HCT116 (cell line): ENCODE measurements around the gene PACRG. TPM values are rescaled to one million over a fixed set of nuclear protein-coding genes. Genes with fewer than 3 reads are reported as not detected.

Experiments
- ATAC-seq: fragments of 200-7000 bp; cut with Tn5 transposase; 2 replicates; pipeline ENCODE4 v1.9.1; 2020; ENCODE audit warnings: mild to moderate bottlenecking, moderate library complexity
- BruUV-seq: library from RNA; stranded (reverse); fragments of 400-500 nt; replicated peaks from 2 replicates; lab custom pipeline; 2021; lab: Mats Ljungman, UMichigan
- CTCF ChIA-PET: fragments of 300-600 bp; sonication (Branson Sonifier 250); formaldehyde crosslinking; loops from one replicate; lab custom pipeline; 2021; ENCODE audit warnings: antibody characterized with exemption; lab: Charles Lee
- POLR2A ChIA-PET: fragments of 300-600, 350-600 bp; sonication (Branson Sonifier 250); formaldehyde crosslinking; loops from one replicate; lab custom pipeline; 2021; ENCODE audit warnings: antibody characterized with exemption; lab: Charles Lee
- RAD21 ChIA-PET, 2 experiments: fragments of 300-600 bp; sonication (Branson Sonifier 250); formaldehyde crosslinking; loops; one replicate each; lab custom pipeline; 2023; ENCODE audit warnings: low total read pairs in 2 of 2; ENCODE audit not compliant: uncharacterized antibody in 2 of 2, unreplicated experiment in 2 of 2, low non-redundant PET in 1 of 2; lab: Charles Lee
- DNase-seq: peaks from one replicate; pipeline ENCODE4 v3.0.0-alpha.2; 2010; ENCODE audit warnings: low read depth, low spot score
- H2AFZ ChIP-seq: fragments of 200-600 bp; shearing (Covaris generic), sonication (generic); 2 replicates; pipeline ENCODE4 v1.6.1; 2017; ENCODE audit warnings: low read depth, mixed run types, mixed read lengths, antibody characterized with exemption, low read length; ENCODE audit not compliant: poor library complexity, severe bottlenecking
- H3K27ac ChIP-seq: 2 replicates; pipeline ENCODE4 v1.5.1; 2012; ENCODE audit warnings: low read depth, low read length
- H3K27me3 ChIP-seq: fragments of 200-600 bp; sonication (generic); 2 replicates; pipeline ENCODE4 v1.6.1; 2016; ENCODE audit warnings: mixed run types, low read length, mixed read lengths; ENCODE audit not compliant: insufficient read depth
- H3K36me3 ChIP-seq, 2 experiments: fragments of 200-500 bp in 1 of 2; fragments of 200-600 bp in 1 of 2; sonication (Bioruptor generic) in 1 of 2; sonication (generic) in 1 of 2; 2 replicates each; pipeline versions ENCODE4 v1.5.1 to v1.6.1; 2014 to 2016; ENCODE audit warnings: low read length in 2 of 2, inconsistent platforms in 1 of 2, mixed read lengths in 1 of 2, mixed run types in 1 of 2; ENCODE audit not compliant: insufficient read depth in 2 of 2, control insufficient read depth in 1 of 2
- H3K4me1 ChIP-seq, 2 experiments: fragments of 200-600 bp in 1 of 2; sonication (generic) in 1 of 2; 2 replicates each; pipeline versions ENCODE4 v1.5.1 to v1.6.1; 2012 to 2017; ENCODE audit warnings: low read length in 2 of 2, inconsistent platforms in 1 of 2, mild to moderate bottlenecking in 1 of 2, mixed read lengths in 1 of 2, mixed run types in 1 of 2, moderate library complexity in 1 of 2; ENCODE audit not compliant: insufficient read depth in 2 of 2, control insufficient read depth in 1 of 2
- H3K4me2 ChIP-seq: fragments of 200-600 bp; sonication (generic); 2 replicates; pipeline ENCODE4 v1.6.1; 2017; ENCODE audit warnings: mixed run types, low read length, mixed read lengths
- H3K4me3 ChIP-seq, 2 experiments: fragments of 200-600 bp in 1 of 2; sonication (generic) in 1 of 2; replicated peaks in 1 of 2; 2 replicates each; pipeline ENCODE4 v1.5.1; 2011 to 2016; ENCODE audit warnings: low read length in 2 of 2, control low read depth in 1 of 2, low read depth in 1 of 2, mild to moderate bottlenecking in 1 of 2, mixed read lengths in 1 of 2, mixed run types in 1 of 2
- H3K79me2 ChIP-seq: fragments of 200-600 bp; sonication (generic); 2 replicates; pipeline ENCODE4 v1.6.1; 2017; ENCODE audit warnings: mild to moderate bottlenecking, mixed run types, low read length, moderate library complexity, mixed read lengths; ENCODE audit not compliant: insufficient read depth
- H3K9ac ChIP-seq: fragments of 200-600 bp; sonication (generic); 2 replicates; pipeline ENCODE4 v1.6.1; 2016; ENCODE audit warnings: low read length, mixed read lengths
- H3K9me2 ChIP-seq: fragments of 200-600 bp; sonication (generic), shearing (Covaris generic); 2 replicates; pipeline ENCODE4 v1.6.1; 2017; ENCODE audit warnings: mixed run types, mild to moderate bottlenecking, moderate library complexity; ENCODE audit not compliant: insufficient read depth
- H3K9me3 ChIP-seq, 2 experiments: fragments of 200-500 bp in 1 of 2; fragments of 200-600 bp in 1 of 2; sonication (Bioruptor generic) in 1 of 2; sonication (generic) in 1 of 2; 2 replicates each; pipeline ENCODE4 v1.6.1; 2014 to 2017; ENCODE audit warnings: low read length in 2 of 2, mixed read lengths in 2 of 2, inconsistent platforms in 1 of 2, low read depth in 1 of 2, mild to moderate bottlenecking in 1 of 2, mixed run types in 1 of 2, moderate library complexity in 1 of 2; ENCODE audit not compliant: control insufficient read depth in 1 of 2, insufficient read depth in 1 of 2
- H4K20me1 ChIP-seq: fragments of 200-600 bp; sonication (generic), shearing (Covaris generic); 2 replicates; pipeline ENCODE4 v1.6.1; 2017; ENCODE audit warnings: mixed run types, mild to moderate bottlenecking, moderate library complexity; ENCODE audit not compliant: insufficient read depth
- CBX3 ChIP-seq: IDR thresholded peaks from 2 replicates; pipeline ENCODE4 v1.6.1; 2012; ENCODE audit warnings: low read depth
- CEBPB ChIP-seq: IDR thresholded peaks from 2 replicates; pipeline ENCODE4 v1.6.1; 2012; ENCODE audit warnings: low read depth
- EGR1 ChIP-seq: IDR thresholded peaks from 2 replicates; pipeline ENCODE4 v1.6.1; 2012; ENCODE audit warnings: low read depth
- ELF1 ChIP-seq: IDR thresholded peaks from 2 replicates; pipeline ENCODE4 v1.6.1; 2012; ENCODE audit warnings: low read depth, borderline replicate concordance
- EZH2 ChIP-seq: fragments of 200-600 bp; sonication (generic); IDR thresholded peaks from 2 replicates; pipeline ENCODE4 v1.6.1; 2017; ENCODE audit warnings: antibody characterized with exemption, mixed run types
- JUND ChIP-seq: IDR thresholded peaks from 2 replicates; pipeline ENCODE4 v1.6.1; 2012
- SIN3A ChIP-seq: IDR thresholded peaks from 2 replicates; pipeline ENCODE4 v1.6.1; 2012; ENCODE audit warnings: low read depth
- SP1 ChIP-seq: IDR thresholded peaks from 2 replicates; pipeline ENCODE4 v1.6.1; 2012; ENCODE audit warnings: low read depth
- ZFX ChIP-seq: fragments of 450-650 bp; IDR thresholded peaks from 2 replicates; pipeline ENCODE4 v1.6.1; 2017
- intact Hi-C: fragments of 100-400 bp; cut with micrococcal nuclease; formaldehyde crosslinking; loops from 2 replicates; pipeline ENCODE4 v1.10.0; 2022
- total RNA-seq: library from RNA; stranded (reverse); gene quantifications from one replicate; pipeline ENCODE4 v1.2.1, GENCODE V29; 2021; ENCODE audit not compliant: unreplicated experiment

Gene PACRG
- total RNA-seq, 1 experiment from 2014 or later: 0.71 TPM

- Histone ChIP-seq H3K4me2 (no peak overlapping the region), H3K4me1 (peaks cover 0 to 12% of the 10 kb centered on the region in 2 experiments; a peak in 2 of 4 replicates), H3K79me2 (no peaks in the 10 kb centered on the region)
- CTCF ChIA-PET: no interaction called here
- no peak for DNase-seq
- TF ChIP-seq SP1 (no peak), EZH2 (no peak), ELF1 (no peak), CBX3 (no peak), EGR1 (no peak), ZFX (no peak), SIN3A (no peak), JUND (no peak)
- TF ChIP-seq, all 23 proteins: peak for 0
- no peak for ATAC-seq
- no peak overlapping the region for H2AFZ ChIP-seq
- no peaks in the 10 kb centered on the region for H3K9me2 ChIP-seq
- no TSS peak for BruUV-seq
- POLR2A ChIA-PET: no interaction called here
- no peaks in the 10 kb centered on the region for H3K27me3 ChIP-seq
- H3K27ac ChIP-seq: no peak overlapping the region
- intact Hi-C loops: no loop called here
- H3K9me3 ChIP-seq: no peaks in the 10 kb centered on the region
- RAD21 ChIA-PET: no interaction called here
- no peak overlapping the region for H3K9ac ChIP-seq
- H4K20me1 ChIP-seq: no peaks in the 10 kb centered on the region
- H3K4me3 ChIP-seq: no peak overlapping the region
- H3K36me3 ChIP-seq: no peaks in the 10 kb centered on the region
Measured at GRCh38 chr6:163343609-163344008, 615.8 kb downstream of the PACRG start.

DNA sequence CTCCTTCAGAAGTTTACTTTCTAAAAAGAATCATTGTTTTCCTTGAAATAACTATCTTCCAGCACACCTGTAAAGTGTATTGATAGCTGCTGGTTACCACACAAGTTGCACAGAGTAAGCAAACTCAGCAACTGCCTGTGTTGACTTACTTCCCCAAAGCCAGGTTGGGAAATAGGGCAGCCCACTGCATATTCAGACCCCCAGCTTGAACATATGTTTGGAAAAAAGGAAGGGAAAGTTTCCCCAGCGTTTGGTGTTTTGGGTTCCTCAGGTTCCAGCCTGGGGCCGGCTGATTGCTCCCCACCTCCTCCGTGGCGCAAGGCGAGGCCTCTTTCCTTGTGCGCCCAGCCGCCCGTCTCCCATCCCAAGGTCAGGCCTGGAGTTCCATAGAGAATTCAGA, 616.6 kb downstream of the PACRG start:
- Histone ChIP-seq H3K9ac (no peak overlapping the region), H3K79me2 (no peaks in the 10 kb centered on the region), H3K4me3 (no peak overlapping the region), H2AFZ (no peak overlapping the region), H3K27ac (no peak overlapping the region), H3K9me2 (no peaks in the 10 kb centered on the region), H3K4me1 (peaks cover 0 to 12% of the 10 kb centered on the region in 2 experiments; a peak in 2 of 4 replicates), H3K27me3 (no peaks in the 10 kb centered on the region), H3K9me3 (no peaks in the 10 kb centered on the region), H3K36me3 (no peaks in the 10 kb centered on the region), H4K20me1 (no peaks in the 10 kb centered on the region), H3K4me2 (no peak overlapping the region)
- intact Hi-C loops: no loop called here
- ChIA-PET POLR2A (no interaction called here), RAD21 (no interaction called here), CTCF (no interaction called here)
- ATAC-seq: no peak
- no TSS peak for BruUV-seq
- DNase-seq: no peak
- TF ChIP-seq CEBPB: no peak
